NCI-H2196 treated with DMSO at 0.1 percent for 48 hours (cell line): ENCODE results near the gene FBXO7.

Source experiments
- DNase-seq: peaks from one replicate; lab custom pipeline; 2025; ENCODE audit not compliant: unreplicated experiment; lab: John Stamatoyannopoulos, UW

FBXO7 gene

GRCh38 chr22:32489377-32489776 lies 14.8 kb downstream of the FBXO7 start:
- DNase-seq, result no peak

- DNase-seq, result no peak
Measured at GRCh38 chr22:32490279-32490678, 15.7 kb downstream of the FBXO7 start.

GRCh38 chr22:32492111-32492510 lies 17.5 kb downstream of the FBXO7 start:
- no peak for DNase-seq

- DNase-seq, result no peak
Measured at GRCh38 chr22:32493551-32493950, 18.9 kb downstream of the FBXO7 start.

GRCh38 chr22:32494971-32495370 lies 20.4 kb downstream of the FBXO7 start:
- no peak for DNase-seq

- DNase-seq, result no peak
Measured at GRCh38 chr22:32499666-32500065, 25.1 kb downstream of the FBXO7 start.

GRCh38 chr22:32501836-32502752 lies 27.5 kb downstream of the FBXO7 start:
- no peak for DNase-seq

GRCh38 chr22:32509045-32509444 lies 34.4 kb downstream of the FBXO7 start:
- DNase-seq, result no peak

- DNase-seq, result no peak
Measured at GRCh38 chr22:32511274-32511673, 36.7 kb downstream of the FBXO7 start.

- no peak for DNase-seq
Measured at GRCh38 chr22:32511776-32512175, 37.2 kb downstream of the FBXO7 start.

GRCh38 chr22:32512267-32512982 lies 37.8 kb downstream of the FBXO7 start:
- no peak for DNase-seq

GRCh38 chr22:32515084-32515483 lies 40.5 kb downstream of the FBXO7 start:
- DNase-seq, result no peak

GRCh38 chr22:32517488-32517887 lies 42.9 kb downstream of the FBXO7 start:
- DNase-seq, result no peak

- DNase-seq, result no peak
Measured at GRCh38 chr22:32517921-32518320, 43.3 kb downstream of the FBXO7 start.

GRCh38 chr22:32518381-32518780 lies 43.8 kb downstream of the FBXO7 start:
- no peak for DNase-seq

- DNase-seq, result no peak
Measured at GRCh38 chr22:32518848-32519247, 44.2 kb downstream of the FBXO7 start.

- DNase-seq, result no peak
Measured at GRCh38 chr22:32520612-32521011, 46.0 kb downstream of the FBXO7 start.

GRCh38 chr22:32522237-32522636 lies 47.6 kb downstream of the FBXO7 start:
- no peak for DNase-seq

GRCh38 chr22:32527756-32528155 lies 53.1 kb downstream of the FBXO7 start:
- no peak for DNase-seq

GRCh38 chr22:32528316-32528715 lies 53.7 kb downstream of the FBXO7 start:
- DNase-seq, result no peak

GRCh38 chr22:32528984-32529982 lies 54.7 kb downstream of the FBXO7 start:
- no peak for DNase-seq
